Activated T-helper 1 cell treated with anti-CD3 and anti-CD28 coated beads, Interleukin-12 subunit alpha, Interleukin-12 subunit beta, Interleukin-2, Interleukin-4 antibody, amounts not matched to agents 30 ng/mL and 10 ng/mL and 1 ng/mL, durations not matched to agents 14 hours and 24 hours and 36 hours (primary cell): Measurements from ENCODE around the gene KANSL1. TPM values are rescaled to one million over a fixed set of nuclear protein-coding genes. Genes with fewer than 3 reads are reported as not detected.
A peak's percentile ranks its signal among the peaks of the same experiment; 100 is the strongest.

Experiments used
- DNase-seq: peaks from one replicate; pipeline ENCODE4 v3.0.0; 2021; ENCODE audit warnings: low spot score
- H3K27ac Mint-ChIP-seq: one replicate; pipeline ENCODE4 v1.8.0; 2021; ENCODE audit warnings: mild to moderate bottlenecking, mixed read lengths
- H3K27me3 Mint-ChIP-seq: one replicate; pipeline ENCODE4 v1.8.0; 2022; ENCODE audit warnings: mild to moderate bottlenecking, moderate library complexity, mixed read lengths; ENCODE audit not compliant: insufficient read depth
- H3K36me3 Mint-ChIP-seq: one replicate; pipeline ENCODE4 v1.8.0; 2021; ENCODE audit warnings: low read depth, mixed read lengths
- H3K4me1 Mint-ChIP-seq: one replicate; pipeline ENCODE4 v1.8.0; 2021; ENCODE audit warnings: low read depth, mixed read lengths
- H3K4me3 Mint-ChIP-seq: one replicate; pipeline ENCODE4 v1.8.0; 2021; ENCODE audit warnings: mild to moderate bottlenecking, moderate library complexity, mixed read lengths
- H3K9me3 Mint-ChIP-seq: one replicate; pipeline ENCODE4 v1.8.0; 2021; ENCODE audit warnings: mixed read lengths
- intact Hi-C: fragments of 100-400 bp; cut with micrococcal nuclease; formaldehyde crosslinking; loops from one replicate; pipeline ENCODE4 v1.15.1; 2024
- total RNA-seq: library from RNA; stranded (reverse); gene quantifications from 2 replicates; pipeline ENCODE4 v1.2.3, GENCODE V29; 2022

KANSL1 gene
- total RNA-seq, 1 donor from 2014 or later, result 96.7 TPM

DNA sequence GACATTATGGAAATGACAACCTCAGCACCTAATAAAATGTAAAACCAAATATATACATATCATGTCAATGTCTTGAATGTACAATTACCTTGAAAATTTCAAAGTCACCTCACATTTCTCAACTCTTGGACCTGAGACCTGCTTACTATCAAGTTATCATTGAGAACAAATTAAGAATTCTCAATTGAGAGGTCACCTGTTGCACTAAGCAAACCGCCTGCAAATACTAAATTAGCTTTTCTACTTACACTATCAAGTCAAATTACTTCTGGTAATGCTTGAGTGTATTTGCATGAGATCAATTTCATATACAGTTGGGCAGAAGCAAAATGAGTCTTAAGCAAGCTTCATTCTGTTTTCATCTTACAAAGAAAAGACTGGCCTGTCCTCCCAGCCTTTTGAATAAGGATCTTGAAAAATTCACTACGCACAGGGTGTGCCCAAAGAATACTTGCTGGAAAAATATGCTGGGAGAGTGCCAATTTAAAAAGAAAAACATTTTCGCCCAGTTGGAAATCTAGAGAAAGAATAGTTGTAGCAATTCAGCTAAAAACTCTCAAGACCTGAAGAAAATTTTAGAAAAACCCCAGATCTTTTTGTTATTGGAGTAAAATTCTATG, 35.7 kb downstream of the KANSL1 start:
- no peaks in the 10 kb centered on the region for H3K27me3 Mint-ChIP-seq
- H3K4me1 Mint-ChIP-seq, result peaks cover 79% of the 10 kb centered on the region
- peaks cover 16% of the 10 kb centered on the region for H3K36me3 Mint-ChIP-seq
- H3K4me3 Mint-ChIP-seq, result no peak overlapping the region
- intact Hi-C loops, result loop anchor here (1.0 to 2.0 kb wide), 3 partner anchors 33 to 57 kb away; no protein-coding TSS in a partner anchor
- no peak for DNase-seq
- peak overlapping the region; percentile 90 for H3K27ac Mint-ChIP-seq
- no peaks in the 10 kb centered on the region for H3K9me3 Mint-ChIP-seq

DNA sequence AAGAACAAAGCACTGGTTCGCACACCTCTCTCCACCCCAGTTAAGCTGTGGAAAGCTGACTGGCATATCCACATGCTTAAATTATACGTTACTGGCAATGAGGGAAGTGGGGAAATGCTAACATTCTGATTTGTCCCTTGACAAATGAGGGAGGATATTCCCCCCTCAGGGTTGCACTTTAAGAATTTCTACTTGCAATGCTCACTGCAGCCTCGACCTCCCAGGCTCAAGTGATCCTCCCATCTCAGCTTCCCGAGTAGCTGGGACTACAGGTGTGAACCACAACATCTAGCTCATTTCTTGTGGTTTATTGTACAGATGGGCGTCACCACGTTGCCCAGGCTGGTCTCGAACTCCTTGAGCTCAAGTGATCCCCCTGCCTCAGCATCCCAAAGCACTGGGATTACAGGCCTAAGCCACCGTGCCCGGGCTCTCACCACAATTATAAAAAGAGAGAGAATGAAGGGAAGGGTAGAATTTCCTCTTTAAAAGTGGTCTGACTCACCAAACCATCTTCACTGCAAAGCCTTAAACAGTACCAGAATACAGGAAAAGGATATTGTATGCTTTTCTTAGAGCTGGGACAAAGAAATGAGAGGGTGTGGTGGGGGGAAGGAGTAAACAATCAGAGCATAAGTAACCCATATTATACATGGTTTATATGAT, 38.9 kb downstream of the KANSL1 start:
- peaks cover 82% of the 10 kb centered on the region for H3K4me1 Mint-ChIP-seq
- H3K27me3 Mint-ChIP-seq, result no peaks in the 10 kb centered on the region
- peak overlapping the region; percentile 82 for H3K27ac Mint-ChIP-seq
- H3K36me3 Mint-ChIP-seq, result peaks cover 16% of the 10 kb centered on the region
- H3K4me3 Mint-ChIP-seq, result peak overlapping the region; percentile 76
- no peaks in the 10 kb centered on the region for H3K9me3 Mint-ChIP-seq
- intact Hi-C loops, result loop anchor here (1.0 to 2.0 kb wide), 2 partner anchors 15 to 33 kb away; no protein-coding TSS in a partner anchor
- DNase-seq, result peak; percentile 27

DNA sequence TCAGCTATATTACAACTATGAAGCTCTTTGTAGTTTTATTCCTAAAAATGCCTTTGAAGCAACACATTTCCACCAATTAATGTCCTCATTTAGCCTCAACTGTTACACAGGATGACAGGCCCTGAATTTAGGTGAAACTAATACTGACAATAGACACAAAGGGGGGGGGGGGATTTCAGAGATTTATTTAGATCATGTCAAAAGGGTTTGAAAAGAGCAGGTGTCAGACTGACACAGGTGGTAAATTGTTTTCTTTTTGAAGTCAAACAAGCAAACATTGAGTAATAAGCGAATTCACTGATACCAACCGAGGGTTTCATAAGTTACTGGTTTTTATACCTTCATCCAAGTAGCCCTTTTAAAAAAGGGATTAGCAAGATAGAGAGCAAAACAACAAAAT, 40.8 kb downstream of the KANSL1 start:
- intact Hi-C loops, result no loop called here
- peaks cover 16% of the 10 kb centered on the region for H3K36me3 Mint-ChIP-seq
- no peak overlapping the region for H3K4me3 Mint-ChIP-seq
- H3K9me3 Mint-ChIP-seq, result no peaks in the 10 kb centered on the region
- no peaks in the 10 kb centered on the region for H3K27me3 Mint-ChIP-seq
- H3K27ac Mint-ChIP-seq, result no peak overlapping the region
- peaks cover 88% of the 10 kb centered on the region for H3K4me1 Mint-ChIP-seq
- DNase-seq, result no peak

DNA sequence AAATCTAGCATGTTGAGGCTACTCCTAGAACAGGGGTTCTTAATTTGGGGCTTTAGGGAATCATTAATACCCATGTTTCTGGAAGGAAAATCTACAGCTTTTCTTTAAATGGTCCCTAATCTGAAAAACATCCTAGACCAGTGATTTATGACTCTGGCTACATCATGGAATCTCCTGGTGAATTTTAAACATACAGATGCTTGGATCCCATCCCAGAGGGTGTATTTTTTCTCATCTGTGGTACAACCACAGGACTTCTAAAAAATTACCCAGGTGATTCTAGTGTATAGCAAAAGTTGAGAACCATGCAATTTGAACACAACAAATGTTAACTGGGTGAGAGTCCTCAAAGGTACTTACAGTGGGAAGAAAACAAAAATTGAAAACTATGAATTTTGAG, 41.5 kb downstream of the KANSL1 start:
- no peaks in the 10 kb centered on the region for H3K9me3 Mint-ChIP-seq
- intact Hi-C loops, result no loop called here
- no peak overlapping the region for H3K4me3 Mint-ChIP-seq
- peaks cover 16% of the 10 kb centered on the region for H3K36me3 Mint-ChIP-seq
- H3K27me3 Mint-ChIP-seq, result no peaks in the 10 kb centered on the region
- peaks cover 87% of the 10 kb centered on the region for H3K4me1 Mint-ChIP-seq
- H3K27ac Mint-ChIP-seq, result no peak overlapping the region
- no peak for DNase-seq

- Mint-ChIP-seq H3K36me3 (peaks cover 18% of the 10 kb centered on the region), H3K4me1 (peaks cover 84% of the 10 kb centered on the region), H3K27ac (no peak overlapping the region), H3K9me3 (no peaks in the 10 kb centered on the region), H3K4me3 (no peak overlapping the region), H3K27me3 (no peaks in the 10 kb centered on the region)
- no peak for DNase-seq
- intact Hi-C loops, result no loop called here
Observed at GRCh38 chr17:46150216-46150963, 42.8 kb downstream of the KANSL1 start.

DNA sequence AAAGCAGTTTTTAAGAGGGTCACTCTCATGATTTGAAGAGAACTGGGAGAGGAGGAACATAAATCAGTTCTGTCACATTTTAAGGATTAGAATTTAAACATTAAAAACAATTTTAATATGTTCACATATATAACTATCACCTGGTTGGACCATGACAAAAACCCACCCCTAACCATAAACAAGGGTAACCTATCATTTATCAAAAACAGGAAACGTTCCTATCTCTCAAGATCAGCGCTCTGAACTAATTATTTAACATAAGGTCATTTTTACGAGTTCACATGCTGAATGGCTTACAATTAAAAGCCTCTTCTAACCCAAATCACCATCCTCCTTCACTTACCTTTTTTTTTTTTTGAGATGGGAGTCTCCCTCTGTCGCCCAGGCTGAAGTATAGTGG, 45.0 kb downstream of the KANSL1 start:
- no peak for DNase-seq
- Mint-ChIP-seq H3K4me1 (peaks cover 88% of the 10 kb centered on the region), H3K9me3 (no peaks in the 10 kb centered on the region), H3K36me3 (peaks cover 21% of the 10 kb centered on the region), H3K4me3 (no peak overlapping the region), H3K27me3 (no peaks in the 10 kb centered on the region), H3K27ac (no peak overlapping the region)
- intact Hi-C loops, result loop anchor here (10.0 kb wide), 1 partner anchor 563 kb away; no protein-coding TSS in a partner anchor

DNA sequence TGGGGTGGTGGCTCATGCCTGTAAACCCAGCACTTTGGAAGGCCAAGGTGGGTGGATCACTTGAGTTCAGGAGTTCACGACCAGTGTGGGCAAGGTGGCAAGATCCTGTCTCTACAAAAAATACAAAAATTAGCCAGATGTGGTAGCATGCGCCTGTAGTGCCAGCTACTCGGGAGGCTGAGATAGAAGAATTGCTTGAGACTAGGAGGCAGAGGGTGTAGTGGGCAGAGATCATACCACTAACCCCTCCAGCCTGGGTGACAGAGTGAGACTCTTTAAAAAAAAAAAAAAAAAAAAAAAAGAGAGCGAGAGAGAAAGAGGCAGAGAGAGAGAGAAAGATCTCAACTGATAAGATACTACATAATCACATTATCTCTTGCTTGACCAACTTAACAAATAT, 45.9 kb downstream of the KANSL1 start:
- peak overlapping the region; percentile 27 for H3K27ac Mint-ChIP-seq
- intact Hi-C loops, result loop anchor here (10.0 kb wide), 1 partner anchor 562 kb away; no protein-coding TSS in a partner anchor
- H3K27me3 Mint-ChIP-seq, result no peaks in the 10 kb centered on the region
- H3K4me3 Mint-ChIP-seq, result no peak overlapping the region
- peaks cover 18% of the 10 kb centered on the region for H3K36me3 Mint-ChIP-seq
- no peak for DNase-seq
- peaks cover 84% of the 10 kb centered on the region for H3K4me1 Mint-ChIP-seq
- no peaks in the 10 kb centered on the region for H3K9me3 Mint-ChIP-seq

DNA sequence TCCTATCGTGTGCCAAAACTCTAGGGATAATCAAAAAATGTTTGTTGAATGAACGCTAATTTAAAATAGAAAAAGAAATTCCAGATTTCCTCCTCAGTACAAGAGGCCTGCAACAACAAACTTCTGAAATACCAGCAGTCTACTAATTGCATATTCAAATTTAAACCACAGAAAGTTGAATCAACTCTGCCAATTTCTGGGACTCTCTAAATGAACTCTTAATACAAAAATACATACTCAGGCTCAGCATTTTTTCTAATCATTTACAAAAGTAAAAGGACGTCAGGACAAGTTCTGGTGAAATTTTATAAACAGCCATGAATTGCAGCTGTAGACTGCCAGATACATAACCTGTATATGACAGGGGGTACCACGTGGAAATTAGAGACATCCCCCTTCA, 49.0 kb downstream of the KANSL1 start:
- no peak overlapping the region for H3K27ac Mint-ChIP-seq

DNA sequence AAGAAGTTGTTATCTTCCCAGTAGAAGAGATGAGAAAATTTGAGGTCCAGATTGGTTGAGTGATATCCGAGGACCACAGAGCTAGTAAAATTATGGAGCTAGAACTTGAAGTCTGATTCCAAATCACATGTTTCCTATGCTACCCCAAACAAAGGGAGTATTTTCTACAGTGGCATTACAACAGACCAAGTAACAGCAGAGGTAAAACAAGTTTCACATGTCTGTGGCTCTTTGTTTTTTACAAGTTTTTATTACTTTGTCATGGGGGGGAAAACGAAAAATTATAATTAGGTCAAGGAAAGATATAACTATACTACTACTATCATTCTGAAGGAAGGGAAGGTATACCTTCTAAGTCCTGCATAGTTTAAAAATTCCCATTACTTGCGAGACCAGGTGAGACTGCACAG, 49.4 kb downstream of the KANSL1 start:
- Mint-ChIP-seq H3K9me3 (no peaks in the 10 kb centered on the region), H3K27me3 (no peaks in the 10 kb centered on the region), H3K4me3 (no peak overlapping the region), H3K4me1 (peaks cover 89% of the 10 kb centered on the region), H3K36me3 (peaks cover 10% of the 10 kb centered on the region), H3K27ac (no peak overlapping the region)
- no peak for DNase-seq
- intact Hi-C loops, result loop anchor here (10.0 kb wide), 1 partner anchor 559 kb away; no protein-coding TSS in a partner anchor

More for the DNA sequence above, 49.0 kb downstream of the KANSL1 start:
- no peak for DNase-seq
- no peak overlapping the region for H3K4me3 Mint-ChIP-seq
- peaks cover 89% of the 10 kb centered on the region for H3K4me1 Mint-ChIP-seq
- peaks cover 8% of the 10 kb centered on the region for H3K36me3 Mint-ChIP-seq
- H3K27me3 Mint-ChIP-seq, result no peaks in the 10 kb centered on the region
- H3K9me3 Mint-ChIP-seq, result no peaks in the 10 kb centered on the region
- intact Hi-C loops, result loop anchor here (10.0 kb wide), 1 partner anchor 559 kb away; no protein-coding TSS in a partner anchor

GRCh38 chr17:46141645-46142044, 51.6 kb downstream of the KANSL1 start:
- H3K4me1 Mint-ChIP-seq, result peaks cover 91% of the 10 kb centered on the region
- H3K9me3 Mint-ChIP-seq, result no peaks in the 10 kb centered on the region
- peaks cover 11% of the 10 kb centered on the region for H3K36me3 Mint-ChIP-seq
- intact Hi-C loops, result loop anchor here (10.0 kb wide), 1 partner anchor 557 kb away; no protein-coding TSS in a partner anchor
- H3K27me3 Mint-ChIP-seq, result no peaks in the 10 kb centered on the region
- H3K27ac Mint-ChIP-seq, result peak overlapping the region; percentile 10
- no peak for DNase-seq
- H3K4me3 Mint-ChIP-seq, result no peak overlapping the region

- intact Hi-C loops, result loop anchor here (10.0 kb wide), 1 partner anchor 556 kb away; no protein-coding TSS in a partner anchor
- Mint-ChIP-seq H3K36me3 (peaks cover 11% of the 10 kb centered on the region), H3K9me3 (no peaks in the 10 kb centered on the region), H3K27me3 (no peaks in the 10 kb centered on the region), H3K27ac (no peak overlapping the region), H3K4me1 (peaks cover 93% of the 10 kb centered on the region), H3K4me3 (no peak overlapping the region)
- no peak for DNase-seq
Observed at GRCh38 chr17:46140645-46141197, 52.5 kb downstream of the KANSL1 start.

GRCh38 chr17:46139432-46140210, 53.6 kb downstream of the KANSL1 start:
- no peaks in the 10 kb centered on the region for H3K9me3 Mint-ChIP-seq
- H3K27me3 Mint-ChIP-seq, result no peaks in the 10 kb centered on the region
- no peak overlapping the region for H3K27ac Mint-ChIP-seq
- H3K36me3 Mint-ChIP-seq, result peaks cover 11% of the 10 kb centered on the region
- H3K4me1 Mint-ChIP-seq, result peaks cover 91% of the 10 kb centered on the region
- intact Hi-C loops, result loop anchor here (2.0 to 10.0 kb wide), 2 partner anchors 15 to 555 kb away; no protein-coding TSS in a partner anchor
- no peak overlapping the region for H3K4me3 Mint-ChIP-seq
- DNase-seq, result no peak
